HG03108 (cell line): ENCODE results near the gene LMOD3.

ENCODE experiments used
- ATAC-seq: cut with Tn5 transposase; IDR thresholded peaks from one replicate; pipeline ENCODE4 v1.9.1; 2021; ENCODE audit warnings: moderate library complexity; ENCODE audit not compliant: unreplicated experiment

The LMOD3 gene

GRCh38 chr3:69094467-69095205 is 27.8 kb downstream of the LMOD3 start:
- no peak for ATAC-seq

DNA sequence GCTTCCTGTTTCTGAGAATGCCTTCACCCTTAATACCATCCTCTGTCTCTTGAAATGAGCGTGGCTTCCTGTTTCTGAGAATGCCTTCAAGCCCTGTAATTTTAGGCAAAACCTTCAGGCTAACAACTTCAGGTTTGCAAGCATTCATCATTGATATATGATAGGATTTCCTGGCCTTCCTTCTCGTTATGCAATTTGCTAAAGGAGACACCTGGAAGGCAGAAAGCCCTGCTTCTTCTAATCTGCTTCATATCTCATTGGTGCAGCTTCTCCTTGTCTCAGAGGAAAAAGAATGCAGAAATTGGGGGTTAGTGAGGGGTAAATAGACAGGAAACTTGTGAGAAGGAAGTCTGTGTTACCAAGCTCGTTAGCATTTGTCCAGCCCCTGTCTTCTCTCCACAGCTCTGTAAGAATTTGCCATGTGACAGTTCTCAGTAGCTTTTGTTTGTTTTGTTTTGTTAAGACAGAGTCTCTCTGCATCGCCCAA is 30.3 kb downstream of the LMOD3 start:
- peak; percentile 58 for ATAC-seq

DNA sequence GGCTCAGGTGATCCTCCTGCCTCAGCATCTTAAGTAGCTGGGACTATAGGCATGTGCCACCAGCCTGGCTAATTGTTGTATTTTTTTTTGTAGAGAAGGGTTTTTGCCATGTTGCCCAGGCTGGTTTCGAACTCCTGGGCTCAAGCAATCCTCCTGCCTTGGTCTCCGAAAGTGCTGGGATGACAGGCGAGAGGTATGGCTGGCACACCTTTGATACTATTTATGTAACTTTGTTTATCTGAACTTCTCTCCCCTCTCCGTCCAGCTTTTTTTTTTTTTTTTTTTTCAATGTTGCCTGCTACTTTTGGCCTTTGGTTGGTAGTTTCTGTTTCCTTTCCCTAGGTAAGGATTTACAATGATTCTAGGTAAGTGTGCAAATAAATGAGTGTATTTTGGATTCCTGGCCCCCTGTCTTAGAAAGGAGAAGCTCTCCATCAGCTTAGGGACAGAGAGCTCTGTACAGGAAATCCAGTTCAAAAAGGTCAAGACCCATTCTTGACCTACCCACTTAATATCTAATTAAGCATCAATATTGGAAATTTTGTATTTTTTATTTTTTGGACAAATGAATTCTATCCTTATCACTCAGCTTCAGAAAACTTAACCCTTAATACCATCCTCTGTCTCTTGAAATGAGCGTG is 30.9 kb downstream of the LMOD3 start:
- ATAC-seq = no peak

DNA sequence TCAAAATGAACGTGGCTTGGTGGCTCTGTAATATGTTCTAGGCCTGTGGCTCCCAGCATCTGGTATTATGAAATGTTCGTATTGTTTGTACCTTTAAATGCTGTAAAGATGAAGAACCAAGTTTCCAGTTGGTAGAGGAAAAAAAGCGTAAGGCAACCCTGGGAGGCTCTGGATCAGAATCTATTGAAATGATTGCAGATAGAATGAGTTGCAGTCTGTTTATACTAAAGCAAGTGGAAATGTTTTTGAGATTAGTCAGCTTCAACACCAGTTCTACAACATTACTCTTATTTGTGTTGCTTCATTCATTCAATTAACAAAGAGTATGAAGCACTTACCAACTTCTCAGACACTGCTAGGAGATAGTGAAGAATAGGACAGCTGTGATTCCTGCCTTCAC is 32.4 kb downstream of the LMOD3 start:
- no peak for ATAC-seq

DNA sequence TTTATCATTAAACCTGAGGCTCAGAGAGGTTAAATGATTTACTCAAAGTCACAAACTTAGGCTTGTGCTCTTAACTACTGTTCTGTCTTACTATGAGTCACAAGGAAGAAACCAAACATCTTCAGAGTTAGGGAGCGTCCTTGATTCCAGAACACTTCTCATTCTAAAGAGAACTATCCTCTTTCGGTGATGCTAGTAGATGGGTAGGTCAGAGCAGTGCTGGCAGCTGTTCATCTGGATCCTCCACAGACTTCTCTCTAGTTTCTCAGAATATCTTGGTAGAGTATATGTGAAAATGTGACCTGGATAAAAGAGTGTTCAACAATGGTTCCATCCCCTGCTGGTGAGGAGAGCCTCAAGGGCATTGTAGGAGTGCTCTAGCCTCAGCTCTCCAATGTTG is 34.3 kb downstream of the LMOD3 start:
- no peak for ATAC-seq

GRCh38 chr3:69087030-69087791 is 35.2 kb downstream of the LMOD3 start:
- no peak for ATAC-seq

DNA sequence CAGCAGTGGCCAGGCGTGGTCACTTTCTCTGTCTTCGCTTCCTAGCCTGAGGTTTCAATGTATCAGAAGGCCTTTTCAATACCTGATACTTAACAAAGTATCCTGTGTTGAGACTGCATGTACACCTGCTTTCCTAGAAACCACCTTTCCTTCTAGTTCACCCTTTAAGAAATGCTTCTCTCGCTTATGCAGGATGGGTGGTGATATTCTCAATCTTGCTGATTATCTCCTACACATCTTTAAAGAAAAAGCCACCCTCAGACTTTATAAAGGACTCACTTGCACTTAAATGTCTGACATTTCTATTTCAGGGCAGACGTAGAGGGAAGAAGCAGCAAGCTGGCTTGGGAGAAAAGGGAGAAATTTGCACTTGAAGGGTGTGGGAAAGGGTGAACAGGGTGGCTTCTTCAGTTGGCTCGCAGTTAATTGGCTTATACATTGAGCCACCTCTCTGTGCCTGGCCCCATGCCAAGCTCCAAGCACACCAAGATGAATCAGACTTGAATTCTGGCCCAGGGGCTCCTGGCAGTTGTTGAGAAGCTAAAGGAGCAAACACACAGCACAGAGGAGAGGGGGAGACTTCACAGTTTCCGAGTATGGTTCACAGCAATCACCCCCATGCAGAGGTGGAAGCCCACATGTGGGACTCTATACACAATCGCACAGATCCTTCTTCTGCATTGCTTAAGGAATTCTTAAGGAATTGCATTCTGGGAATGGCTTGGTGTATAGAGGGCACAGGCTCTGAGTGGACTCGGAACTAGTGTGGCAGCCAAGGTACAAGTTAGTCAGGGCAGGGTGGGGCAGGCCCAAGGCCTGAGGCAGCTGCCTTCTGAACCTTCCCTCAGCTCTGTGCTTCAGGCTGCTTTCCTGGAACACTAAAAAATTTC is 36.3 kb downstream of the LMOD3 start:
- no peak for ATAC-seq

DNA sequence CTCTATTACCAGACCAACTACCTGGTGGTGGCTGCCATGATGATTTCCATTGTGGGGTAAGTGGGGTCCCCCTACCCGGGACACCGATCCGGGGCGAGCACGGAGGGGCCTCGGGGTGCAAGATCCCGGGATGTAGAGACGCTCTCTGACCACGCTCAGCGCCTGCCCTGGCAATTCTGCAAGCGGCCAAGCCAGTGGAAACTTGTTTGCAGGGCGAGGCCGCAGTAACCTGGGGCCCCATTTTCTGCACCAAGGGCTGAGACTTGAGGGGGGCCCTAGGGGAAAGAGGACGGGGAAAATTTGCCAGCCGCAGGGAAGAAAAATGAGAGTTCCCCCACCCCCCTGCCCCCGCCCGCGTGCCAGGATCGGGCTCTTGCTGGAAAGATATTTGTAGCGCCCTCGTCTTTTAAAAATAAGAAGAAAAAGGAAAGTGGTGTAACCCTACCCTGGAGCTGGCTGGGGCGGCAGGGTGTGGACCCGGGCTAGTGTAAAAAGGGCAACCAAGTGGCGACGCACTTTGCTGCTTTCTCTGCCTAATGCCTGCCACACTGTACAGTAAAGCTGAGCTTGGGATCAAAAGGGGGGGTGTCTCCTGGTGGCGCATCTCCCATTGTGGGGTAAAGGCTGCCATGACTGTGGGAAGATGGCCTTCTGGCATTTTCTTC is 37.1 kb downstream of the LMOD3 start:
- no peak for ATAC-seq

DNA sequence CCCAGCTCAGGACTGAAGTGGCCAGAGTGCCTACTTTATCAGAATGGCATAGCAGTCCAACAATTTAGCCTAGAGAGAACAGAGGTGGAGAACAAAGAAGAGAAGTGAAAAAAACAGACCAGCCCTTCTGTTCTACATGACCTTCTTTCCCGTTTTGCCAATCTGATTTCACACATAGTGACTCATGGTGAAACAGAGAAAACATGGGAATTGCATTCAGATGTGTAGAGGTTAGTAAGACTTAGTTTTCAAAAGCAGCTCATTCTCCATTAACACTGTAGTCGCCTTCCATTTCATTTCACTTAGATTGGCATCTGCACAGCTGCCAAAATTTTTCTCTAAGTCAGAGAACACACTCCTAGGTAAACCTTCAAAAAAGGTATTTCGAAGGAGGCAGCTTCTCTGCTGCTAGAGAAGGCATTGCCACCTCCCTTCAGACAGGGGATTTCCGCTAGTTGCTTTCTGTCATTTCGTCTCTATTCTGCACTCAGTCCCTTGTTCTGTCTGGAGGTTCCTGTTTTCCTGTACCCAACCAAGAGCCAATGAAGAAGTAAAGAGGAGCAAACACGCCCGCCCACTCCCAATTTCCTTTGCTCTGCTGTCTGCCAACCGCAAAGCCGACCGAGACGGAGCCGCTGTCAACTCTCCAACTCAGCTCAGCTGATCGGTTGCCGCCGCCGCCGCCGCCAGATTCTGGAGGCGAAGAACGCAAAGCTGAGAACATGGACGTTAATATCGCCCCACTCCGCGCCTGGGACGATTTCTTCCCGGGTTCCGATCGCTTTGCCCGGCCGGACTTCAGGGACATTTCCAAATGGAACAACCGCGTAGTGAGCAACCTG is 37.8 kb downstream of the LMOD3 start, which contains the start of gene ARL6IP5:
ARL6IP5 (plus strand) TSS at position 612 of the 842 bp plus-strand sequence; CDS start at position 723, 111 bp downstream.
- peak; percentile 42 for ATAC-seq

DNA sequence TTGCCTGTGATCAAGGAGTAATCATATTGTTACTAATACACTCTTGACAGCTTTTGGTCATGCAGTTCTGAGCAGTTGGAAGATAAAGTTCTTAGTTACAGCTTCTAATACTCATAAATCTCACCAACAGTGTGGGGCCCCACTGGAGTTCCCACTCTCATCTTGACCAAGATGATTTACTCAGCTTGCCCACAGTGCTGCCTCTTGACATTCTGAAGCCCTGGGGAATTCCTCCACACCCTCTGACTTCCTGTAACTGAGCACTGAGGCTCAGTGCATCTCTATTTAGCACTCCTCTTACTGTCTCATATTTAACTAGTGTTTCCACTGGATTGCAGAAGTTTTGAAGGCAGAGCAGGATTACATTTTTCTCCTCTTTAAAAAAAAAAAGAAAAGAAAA is 39.6 kb downstream of the LMOD3 start:
- peak; percentile 46 for ATAC-seq

GRCh38 chr3:69082361-69082760 is 40.0 kb downstream of the LMOD3 start:
- ATAC-seq = no peak

DNA sequence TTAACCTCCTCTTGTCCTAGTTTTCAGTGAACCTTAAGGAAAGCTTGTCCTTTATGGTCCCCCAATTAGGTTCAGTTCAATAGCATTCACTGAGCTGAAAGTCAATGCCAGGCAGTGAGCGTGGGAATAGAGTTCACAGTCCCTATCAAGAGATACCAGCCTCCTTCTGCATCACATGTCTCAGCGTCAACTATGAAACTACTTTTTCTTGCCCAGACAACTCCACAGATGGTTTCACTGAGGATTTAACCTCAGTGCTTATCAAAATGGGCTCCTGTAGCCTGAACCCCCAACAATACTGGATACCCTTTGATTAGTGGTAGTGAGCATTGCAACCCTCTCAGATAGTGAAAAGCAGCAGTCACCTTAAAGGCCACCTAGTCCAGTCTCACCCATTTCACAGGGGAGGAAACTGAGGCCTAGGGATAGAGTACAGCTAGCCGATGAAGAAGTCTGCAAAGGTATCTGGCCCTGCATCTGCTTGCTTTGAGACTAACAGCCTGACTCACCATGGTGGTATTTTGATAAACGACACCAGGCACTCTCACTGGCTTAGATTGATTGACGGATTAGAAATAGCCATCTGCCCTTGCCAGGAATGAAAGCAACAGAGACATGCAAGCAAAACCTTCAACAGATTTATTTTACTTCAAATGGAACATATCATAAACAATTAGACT is 40.7 kb downstream of the LMOD3 start:
- ATAC-seq = no peak

GRCh38 chr3:69080233-69080920 is 42.0 kb downstream of the LMOD3 start, which contains the start of gene UBA3:
UBA3 (minus strand) TSS chr3:69080365; CDS start chr3:69080353, 12 bp downstream.
- ATAC-seq = peak; percentile 41

DNA sequence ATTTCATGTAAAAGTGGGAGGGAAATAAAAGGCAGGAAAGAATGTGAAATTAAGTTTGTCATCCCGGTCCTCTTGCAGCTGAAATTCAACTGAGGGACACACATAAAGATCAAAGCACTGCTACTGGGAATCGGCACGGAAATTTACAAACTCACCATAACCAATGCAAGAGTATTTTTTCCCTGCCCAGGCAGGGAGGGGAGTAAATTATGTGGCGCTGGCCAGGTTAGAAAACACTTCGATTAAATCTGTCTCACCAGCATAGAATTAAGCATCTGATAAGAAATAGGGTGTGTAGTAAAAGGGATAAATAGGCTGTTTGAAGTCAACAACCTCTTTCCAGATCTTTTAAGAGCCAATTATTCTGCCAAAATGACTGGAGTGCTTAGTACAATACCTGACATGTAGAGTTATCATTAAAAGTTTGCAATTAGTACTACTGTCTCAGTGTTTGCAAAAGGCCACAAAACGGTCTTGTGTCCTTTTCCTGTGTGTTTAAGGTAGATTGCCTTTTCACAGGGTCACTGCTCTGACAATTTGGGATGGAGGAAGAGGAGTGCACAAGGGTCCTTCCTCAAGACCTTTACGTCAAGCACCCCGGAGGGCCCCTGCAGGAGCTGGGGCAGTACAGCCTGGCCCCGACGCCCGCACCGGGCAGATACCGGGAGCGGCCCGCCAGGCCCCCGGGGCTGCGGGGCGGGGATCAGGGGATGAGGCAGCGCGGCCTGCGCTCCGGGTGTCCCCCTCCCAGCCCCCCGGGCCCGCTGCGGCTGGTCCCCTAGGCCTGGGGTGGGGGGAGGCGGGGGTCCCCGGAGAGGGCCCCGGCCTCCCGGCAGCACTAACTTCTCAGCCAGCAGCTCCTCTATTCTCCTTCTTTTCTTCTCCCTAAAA is 42.9 kb downstream of the LMOD3 start:
- no peak for ATAC-seq

- ATAC-seq = no peak
Measured at GRCh38 chr3:69072928-69073327, 49.5 kb downstream of the LMOD3 start.

- ATAC-seq = no peak
Measured at GRCh38 chr3:69066121-69066520, 56.3 kb downstream of the LMOD3 start.
